Stimulated activated CD8-positive, alpha-beta memory T cell treated with anti-CD3 and anti-CD28 coated beads, Interleukin-4, amount 100 ng/mL, for 1 hour (primary cell): ENCODE measurements around the gene NPR2.

Experiments used
- DNase-seq, 2 donors: peaks; one replicate each; pipeline ENCODE4 v3.0.0-alpha.2; 2020; ENCODE audit warnings: low read depth in 2 of 2, low spot score in 1 of 2

The NPR2 gene

DNA sequence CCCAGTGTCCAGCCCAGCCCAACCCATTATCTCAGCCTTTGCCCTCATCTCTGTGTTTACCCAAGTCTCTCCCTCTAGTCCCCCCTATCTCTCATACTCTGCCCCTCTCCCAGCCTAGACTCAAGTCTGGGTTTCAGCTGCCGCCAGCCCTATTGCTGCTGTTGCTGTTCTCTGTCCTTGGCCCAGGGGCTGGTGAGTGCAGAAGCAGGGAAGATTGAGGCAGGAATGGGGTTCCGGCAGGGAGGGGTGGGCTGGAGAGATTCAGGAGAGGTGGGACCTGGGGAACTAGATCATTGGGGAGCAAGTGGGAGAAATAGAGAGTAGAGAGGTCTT lies 38.3 kb downstream of the NPR2 start:
- no peak for DNase-seq

DNA sequence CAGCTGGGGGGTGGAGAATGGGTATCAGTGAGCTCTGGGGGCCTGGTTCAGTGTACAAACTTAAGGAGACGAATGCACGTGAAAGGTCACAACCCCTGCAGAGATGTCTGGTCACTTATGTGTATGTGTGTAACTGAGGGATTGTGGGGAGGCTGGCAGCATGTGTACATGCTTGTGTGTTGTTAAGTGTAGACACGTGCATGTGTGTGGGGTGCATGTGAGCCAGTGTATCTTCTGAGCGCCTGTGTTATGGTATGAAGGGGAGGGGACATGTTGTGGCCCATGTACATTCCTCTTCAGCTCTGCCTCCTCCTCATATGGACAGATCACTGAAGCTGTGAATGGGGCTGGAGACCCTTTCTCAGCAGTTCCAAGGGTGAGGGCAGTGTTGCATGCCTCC lies 39.6 kb downstream of the NPR2 start:
- DNase-seq, result no peak

DNA sequence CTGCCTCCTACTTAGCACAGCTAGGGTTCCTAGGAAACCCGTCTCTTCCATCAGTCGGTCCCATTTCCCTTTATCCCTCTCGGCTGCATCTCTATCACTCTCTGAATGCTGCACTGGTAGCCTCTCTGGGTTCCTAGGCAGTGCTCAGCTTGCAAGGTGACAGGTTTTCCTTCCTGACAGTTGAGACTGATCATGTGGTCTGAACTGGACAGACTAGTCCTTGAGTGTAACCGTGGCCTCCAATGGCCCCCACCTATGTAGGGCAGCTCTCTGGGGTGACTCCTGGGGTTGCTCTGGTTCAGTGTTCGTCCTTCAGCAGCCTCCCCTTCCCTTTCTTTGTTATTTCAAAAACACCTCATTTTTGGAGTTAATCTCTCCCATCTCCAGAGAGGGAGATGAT lies 41.4 kb downstream of the NPR2 start:
- no peak for DNase-seq

DNA sequence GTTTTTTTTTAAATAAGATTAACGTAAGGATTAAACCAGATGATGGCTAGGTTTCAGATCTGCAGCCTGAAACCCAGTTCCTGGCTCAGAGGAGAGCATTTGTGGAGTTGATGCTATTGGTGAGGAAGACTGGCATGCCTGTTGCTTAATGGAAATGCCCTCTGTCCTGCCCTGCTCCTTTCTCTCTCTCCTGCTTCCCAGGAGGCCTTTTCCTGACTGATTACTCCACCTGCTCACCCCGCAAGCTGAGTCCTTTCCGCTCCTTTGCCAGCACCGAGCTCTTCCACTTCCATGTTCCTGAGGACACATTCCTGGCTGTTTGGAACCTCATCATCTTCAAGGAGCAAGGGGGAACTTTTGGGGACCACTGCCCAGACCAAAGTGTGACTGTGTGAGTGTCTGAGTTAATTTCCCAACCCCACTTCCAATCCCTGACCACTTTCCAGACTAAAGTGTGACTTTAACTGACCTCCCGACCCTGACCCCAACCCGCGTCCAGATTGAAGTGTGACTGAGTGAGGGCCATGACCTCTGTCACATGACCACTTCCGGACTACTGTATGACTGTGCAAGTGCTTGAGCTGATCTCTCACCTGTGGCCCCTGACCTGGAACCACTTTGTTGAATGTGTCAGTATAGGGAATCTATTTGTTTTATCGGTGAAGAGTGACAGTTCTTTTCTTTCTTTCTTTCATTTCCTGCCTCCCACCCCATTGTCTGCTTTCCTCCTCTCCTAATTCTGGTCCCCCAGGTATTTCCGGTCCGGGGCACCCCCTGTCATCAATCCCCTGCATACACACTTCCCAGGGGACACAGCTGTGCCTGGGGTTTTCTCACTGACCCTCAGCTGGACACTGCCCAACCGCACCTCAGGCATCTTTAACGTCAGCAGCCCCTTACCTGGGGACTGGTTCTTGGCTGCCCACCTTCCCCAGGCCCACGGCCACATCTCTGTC lies 43.1 kb downstream of the NPR2 start:
- no peak for DNase-seq

DNA sequence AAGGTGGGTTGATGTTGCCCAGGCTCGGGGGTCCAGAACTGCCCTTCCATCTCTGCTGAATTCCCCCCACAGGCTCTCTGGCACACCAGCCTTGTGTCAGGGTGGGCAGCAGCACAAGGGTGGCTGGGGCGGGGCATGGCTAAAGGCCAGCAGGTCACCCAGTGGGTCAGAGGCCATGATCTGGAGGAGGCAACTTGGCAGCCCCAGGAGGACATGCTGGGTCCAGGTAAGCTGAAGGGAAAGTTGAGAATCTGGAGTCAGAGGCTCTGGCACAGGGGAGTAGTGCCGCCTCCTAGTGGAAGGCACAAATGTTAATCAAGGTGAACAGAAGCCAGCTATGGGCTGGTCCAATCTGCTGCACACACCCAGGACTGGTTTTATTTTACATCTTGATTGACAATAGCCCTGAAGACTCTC lies 43.8 kb downstream of the NPR2 start:
- DNase-seq, result no peak

DNA sequence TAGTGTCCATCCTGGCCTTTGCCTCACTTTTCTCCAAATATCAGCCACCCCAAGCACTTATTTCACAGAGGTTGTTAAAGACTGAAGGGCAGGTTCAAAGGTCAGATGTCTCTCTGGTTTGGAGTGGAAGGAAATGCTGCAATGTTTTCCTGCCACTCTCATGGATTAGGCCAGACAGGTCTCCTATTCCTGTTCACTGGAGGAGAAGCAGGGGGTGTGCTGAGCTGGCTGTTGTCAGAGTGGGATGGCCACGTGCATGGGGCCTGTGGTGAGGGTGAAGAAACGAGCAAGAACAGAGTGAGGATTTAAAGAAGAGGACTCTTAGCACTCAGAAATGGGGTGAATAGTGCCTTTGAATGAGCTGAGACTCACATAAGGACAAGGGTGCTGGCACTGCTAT lies 44.4 kb downstream of the NPR2 start:
- no peak for DNase-seq

DNA sequence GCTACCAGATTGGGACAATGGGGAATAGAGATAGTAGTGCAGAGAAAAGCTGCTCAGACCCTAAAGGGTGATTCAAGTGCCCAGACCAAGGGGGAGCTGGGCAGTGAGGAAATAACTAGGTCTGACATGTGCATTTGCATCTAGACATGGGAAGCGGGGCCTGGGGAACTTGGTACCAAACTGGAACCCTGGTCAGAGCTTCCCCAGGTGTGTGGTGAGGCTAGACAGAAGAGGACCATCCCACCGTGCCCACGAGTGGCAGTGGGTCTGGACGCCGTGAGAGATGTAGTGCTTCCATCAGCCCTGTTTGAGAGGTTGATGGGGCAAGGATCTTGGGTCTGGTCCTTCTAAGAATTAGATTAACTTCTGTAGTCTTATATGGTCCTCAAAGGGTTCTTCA lies 45.2 kb downstream of the NPR2 start:
- no peak for DNase-seq

DNA sequence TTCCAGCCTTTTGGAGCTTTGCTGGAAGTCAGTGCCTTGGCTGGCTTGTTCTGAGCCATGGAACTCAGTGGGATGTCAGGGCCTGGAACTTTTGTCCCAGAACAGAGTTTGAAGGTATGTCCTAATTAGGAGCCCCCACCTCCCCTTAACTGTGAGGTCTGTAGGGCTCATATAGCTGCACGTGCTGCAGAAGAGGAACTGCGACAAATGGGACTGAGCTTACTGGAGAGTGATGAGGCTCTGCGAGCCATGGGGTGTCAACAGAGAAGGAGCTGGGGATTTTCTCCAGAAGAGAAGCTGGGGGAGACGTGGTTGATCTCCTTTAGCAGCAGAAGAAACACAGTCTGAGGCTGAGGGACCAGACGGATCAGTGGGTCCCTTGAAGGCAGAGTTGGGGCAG lies 48.5 kb downstream of the NPR2 start:
- DNase-seq, result no peak

DNA sequence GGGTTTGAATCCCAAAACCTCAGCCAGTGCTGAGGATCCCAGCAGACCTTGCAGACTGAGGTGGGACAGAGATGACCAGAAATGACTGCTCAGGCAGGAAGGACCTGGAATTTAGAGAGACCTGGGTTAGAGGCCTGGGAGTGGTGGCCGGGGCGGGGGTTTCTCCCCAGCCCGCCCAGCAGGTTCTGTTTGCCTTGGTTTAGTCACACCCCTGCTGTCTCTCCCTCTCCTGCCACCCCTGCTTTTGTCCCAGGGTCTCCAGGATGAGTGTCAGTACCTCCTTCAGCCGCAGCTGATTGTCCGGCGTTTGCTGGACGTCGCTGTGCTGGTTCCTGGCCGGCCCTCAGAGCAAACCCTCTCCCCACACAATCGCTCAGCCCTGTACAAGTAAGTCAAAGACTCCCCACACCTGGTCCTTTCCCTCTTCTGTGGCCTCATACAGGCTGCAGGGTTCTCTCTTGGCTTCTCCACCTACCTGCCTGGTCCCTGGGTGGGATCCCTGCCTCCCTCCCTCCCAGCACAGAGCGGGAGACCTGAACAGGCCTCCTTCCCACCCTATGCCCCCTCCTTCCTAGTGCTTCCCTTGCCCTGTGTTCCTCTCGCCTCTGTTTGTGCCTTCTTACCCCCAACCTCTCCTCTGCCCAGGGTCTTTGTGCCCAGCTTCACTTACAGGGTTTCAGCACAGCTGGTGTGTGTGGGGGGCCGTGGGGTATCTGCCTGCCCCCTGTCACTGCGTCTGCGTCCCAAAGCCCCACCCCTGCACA lies 49.7 kb downstream of the NPR2 start:
- DNase-seq, result no peak

DNA sequence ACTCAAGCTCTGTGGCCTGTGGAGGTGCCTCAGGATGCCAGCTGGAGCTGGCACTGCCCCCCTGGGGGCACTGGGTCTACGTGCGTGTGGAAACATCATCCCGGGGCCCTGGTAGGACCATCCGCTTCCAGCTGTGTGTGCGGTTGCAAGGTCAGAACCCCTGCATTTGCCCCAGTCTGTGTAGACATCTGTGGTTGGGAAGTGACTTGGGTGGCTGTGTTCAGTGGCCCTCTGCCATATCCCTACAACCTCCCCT lies 50.2 kb downstream of the NPR2 start:
- DNase-seq, result no peak

DNA sequence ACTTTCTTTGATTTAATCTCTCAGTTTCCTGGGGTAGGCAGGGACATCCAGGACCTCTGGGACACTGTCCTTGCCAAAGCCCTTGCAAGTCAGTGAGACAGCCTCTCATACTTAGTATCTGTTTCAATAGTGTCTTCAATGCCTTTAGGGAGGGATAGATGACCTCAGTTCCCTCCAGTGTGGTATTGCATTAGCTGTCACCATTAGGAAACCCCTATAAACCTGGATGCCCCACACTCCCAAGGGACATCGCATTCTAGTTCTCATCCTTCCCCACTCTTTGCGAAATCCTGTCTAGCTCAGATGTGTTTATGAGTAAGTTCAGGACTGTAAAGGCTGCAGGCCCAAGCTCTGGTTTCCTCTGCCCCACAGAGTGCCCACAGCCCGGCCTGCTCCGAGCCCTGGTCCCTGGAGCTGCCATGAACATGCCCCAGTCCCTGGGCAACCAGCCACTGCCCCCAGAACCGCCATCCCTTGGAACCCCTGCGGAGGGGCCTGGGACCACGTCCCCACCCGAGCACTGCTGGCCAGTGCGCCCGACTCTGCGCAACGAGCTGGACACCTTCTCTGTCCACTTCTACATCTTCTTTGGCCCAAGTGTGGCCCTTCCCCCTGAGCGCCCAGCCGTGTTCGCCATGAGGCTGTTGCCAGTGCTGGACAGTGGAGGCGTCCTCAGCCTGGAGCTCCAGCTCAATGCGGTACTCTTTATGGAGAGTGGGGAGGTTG lies 50.8 kb downstream of the NPR2 start:
- DNase-seq, result no peak

DNA sequence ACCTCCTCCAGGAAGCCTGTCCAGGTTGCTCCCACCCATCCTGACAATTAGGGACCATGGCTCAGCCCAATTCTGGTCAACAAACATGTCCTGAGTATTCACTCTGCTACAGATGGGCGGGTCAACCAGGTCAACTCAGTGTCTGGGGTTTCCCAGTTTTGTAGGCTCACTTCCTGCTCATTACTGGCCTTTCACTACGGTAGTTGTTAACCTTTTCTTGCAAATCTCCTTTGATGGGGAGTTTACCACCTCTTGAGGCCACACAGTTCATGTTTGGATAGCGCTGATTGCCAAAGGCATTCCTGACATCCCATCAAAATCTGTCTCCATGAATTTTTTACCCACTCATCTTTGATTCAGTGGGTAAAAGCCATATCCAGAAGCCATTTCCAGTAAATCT lies 51.4 kb downstream of the NPR2 start:
- no peak for DNase-seq

DNA sequence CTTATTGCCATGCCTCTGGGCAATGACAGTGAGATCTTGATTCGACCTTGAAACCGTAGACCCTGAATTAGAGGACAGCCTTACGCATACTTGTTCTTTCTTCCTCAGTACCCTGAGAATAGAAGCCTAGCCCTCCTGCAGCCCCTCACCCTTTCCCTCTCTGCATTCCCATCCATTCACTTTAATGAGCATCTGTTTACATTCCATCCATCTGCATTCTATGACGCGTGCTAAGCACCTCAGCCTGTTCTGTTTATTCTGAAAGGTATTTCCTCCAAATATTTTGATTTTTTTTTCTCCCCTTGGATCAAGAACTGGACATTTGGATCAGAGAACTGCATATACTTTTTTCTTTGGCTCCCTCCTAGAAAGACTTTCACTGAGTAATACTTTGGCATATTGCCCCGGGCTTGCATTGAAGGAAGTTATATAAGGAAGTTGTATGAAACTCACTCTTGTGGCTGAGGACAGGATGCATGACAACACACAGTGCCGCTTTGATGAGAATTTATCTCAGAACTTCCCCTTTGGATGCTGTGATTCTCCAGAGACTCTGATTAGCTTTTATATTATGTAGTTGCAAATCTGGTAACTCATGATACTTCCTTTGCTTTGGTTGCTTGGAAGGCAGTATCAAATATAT lies 53.4 kb downstream of the NPR2 start:
- no peak for DNase-seq

DNA sequence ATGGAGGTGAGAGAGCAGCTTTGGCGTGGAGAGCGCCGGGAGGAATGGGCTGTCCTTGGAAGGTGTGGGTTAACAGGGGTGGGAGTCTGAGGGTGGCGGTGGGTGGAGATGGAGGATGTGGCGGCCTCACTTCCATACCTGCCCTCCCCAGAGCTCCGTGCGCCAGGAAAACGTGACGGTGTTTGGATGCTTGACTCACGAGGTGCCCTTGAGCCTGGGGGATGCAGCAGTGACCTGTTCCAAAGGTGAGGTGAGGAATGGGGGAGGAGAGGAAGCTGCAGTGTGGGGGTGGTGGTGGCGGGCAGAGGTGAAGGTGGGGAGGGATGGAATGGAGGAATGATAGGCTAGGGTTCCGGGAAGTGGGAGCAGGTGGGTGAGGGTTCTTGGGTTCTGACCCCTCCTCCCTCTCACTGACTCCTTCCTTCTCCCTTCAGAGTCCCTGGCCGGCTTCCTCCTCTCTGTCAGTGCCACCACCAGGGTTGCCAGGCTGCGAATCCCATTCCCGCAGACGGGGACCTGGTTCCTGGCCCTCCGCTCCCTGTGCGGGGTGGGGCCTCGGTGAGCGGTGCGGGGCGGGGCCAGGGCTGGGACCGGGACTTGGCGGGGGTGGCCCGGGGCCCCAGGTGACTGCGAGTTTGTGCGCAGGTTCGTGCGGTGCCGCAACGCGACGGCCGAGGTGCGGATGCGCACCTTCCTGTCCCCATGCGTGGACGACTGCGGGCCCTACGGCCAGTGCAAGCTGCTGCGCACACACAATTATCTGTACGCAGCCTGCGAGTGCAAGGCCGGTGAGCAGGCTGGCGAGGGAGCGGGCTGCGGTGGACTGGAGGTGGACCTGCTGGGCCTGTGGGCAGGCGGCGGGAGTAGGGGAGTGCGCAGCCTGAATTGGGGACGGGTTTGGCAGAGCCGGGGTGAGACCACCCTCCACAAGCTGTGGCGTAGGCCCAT lies 54.7 kb downstream of the NPR2 start:
- DNase-seq, result no peak

DNA sequence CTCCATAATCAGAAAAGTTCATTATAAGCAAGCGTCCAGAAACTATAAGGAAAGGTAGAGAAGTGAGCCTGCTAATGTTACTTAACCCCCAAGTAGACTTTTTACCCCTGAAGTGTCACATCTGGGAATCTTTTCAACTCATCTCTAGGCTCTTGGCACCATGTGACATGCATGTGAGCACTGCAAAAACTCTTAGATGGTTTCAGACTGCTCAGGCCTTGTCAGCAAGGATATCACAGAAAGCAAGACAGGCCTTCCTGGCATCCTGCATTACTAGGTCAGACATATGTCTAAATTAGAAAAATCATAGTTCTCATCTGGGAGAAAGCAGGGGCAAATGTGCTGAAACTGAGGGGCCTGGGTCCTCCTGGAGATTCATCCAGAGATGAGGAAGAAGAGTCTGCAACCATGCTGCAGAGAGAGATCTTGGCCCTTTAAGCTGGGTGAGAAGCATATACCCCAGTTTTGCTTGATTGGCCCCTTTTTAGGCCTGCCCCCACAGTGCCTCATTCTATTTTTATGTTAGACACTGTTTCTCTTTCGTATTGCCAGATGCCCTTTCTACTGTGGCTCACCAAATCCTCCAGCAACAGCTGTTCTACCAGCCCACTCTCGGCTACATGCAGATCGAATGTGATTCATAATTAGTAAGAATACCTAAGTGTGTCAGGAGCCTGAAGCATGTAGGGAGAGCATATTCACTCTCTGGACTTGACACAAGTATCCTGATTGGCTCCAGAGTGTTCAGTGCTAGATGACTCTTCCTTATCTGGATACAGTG lies 56.6 kb downstream of the NPR2 start:
- no peak for DNase-seq

DNA sequence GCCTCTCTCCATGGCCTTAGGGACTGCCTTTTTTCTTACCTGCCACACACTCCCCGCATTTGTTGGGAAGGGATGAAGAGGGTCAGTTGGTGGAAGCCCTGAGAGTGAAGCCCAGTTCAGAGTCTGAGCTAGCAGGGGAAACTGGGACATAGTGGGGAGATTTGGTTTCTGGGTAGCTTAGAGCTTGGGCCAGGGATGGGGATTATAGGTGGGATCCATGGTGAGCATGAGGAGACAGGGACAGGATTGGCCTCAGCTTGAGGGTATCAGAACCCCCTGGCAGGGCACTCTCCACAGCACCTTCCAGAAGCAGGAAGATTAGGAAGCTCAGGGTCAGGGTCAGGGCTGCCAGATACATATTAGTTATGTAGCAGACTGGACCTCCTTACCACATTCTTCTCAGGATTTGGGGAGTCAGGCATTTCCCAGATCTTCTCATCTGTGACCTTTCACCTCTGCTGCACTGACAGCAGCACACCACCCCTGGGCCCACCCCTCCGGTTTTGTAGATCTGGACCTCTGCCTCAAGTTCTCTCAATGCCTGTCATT lies 61.0 kb downstream of the NPR2 start:
- no peak for DNase-seq

DNA sequence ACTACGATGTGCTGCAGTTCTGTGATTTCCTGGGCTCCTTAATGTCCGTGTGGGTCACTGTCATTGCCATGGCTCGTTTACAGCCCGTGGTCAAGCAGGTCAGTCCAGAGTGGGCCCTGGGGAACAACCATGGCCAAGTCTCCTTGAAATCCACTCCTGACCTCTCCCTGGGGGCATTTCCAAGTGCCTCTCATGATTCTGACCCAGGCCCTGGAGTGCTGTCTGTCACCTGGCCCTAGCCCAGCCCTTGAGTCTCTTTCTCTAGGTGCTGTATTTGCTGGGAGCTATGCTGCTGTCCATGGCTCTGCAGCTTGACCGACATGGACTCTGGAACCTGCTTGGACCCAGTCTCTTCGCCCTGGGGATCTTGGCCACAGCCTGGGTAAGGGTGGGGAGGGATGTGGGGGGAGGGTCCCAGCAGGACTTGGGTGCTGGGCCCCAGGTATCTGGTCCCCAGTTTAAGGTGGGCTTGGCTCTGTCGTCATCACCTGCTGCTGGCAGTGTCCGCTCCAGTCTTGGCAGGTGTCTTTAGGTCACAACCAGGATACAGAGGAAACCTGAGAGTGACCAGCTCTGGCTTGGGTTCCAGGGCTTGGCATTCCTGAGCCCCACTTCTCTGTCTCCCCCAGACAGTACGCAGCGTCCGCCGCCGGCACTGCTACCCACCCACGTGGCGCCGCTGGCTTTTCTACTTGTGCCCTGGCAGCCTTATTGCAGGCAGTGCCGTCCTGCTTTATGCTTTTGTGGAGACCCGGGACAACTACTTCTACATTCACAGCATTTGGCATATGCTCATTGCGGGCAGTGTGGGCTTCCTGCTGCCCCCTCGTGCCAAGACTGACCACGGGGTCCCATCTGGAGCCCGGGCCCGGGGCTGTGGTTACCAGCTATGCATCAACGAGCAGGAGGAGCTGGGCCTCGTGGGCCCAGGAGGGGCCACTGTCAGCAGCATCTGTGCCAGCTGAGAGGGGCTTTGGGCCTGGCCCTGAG lies 61.8 kb downstream of the NPR2 start:
- no peak for DNase-seq

DNA sequence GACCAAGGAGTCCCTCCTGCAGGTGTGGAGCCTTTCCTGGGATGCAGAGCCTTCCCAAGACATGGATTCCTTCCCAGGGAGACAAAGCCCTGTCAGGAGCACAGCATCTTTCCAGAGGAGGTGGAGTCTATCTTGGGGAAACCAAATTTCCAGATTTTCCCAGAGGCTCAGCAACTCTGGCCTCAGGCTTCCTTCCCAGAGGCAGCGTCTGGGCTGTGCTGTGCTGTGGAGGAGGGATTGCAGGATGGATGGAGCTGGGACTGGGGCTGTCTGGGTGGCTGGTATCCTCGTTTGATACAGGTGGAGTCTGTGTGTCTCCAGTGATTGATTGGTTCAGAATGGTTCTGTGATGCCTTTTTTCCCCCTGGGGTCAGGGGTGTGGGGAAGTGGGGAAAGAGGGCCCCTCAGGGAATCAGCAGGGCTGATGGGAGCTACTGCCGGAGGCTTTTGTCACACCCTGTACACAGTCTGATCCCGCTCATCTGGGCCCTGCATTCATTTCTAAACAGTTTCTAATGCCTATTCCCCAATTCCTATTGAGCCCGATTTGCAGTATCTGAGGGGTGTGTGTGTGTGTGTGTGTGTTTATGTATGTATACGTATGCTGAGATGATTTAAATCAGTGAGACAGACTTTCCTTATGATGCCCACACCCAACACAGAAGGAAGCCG lies 62.8 kb downstream of the NPR2 start:
- DNase-seq, result no peak
